Ascending aorta (tissue), 2 donors: ENCODE results near the gene NTM. TPM values are rescaled to one million over a fixed set of nuclear protein-coding genes. Genes with fewer than 3 reads are reported as not detected.

Source experiments
- DNase-seq, 2 donors: peaks; one replicate each; pipeline ENCODE4 v3.0.0-alpha.2; 2019; ENCODE audit warnings: low spot score in 2 of 2
- H3K27ac ChIP-seq, 2 donors: fragments of 200-600 bp; sonication (generic); one replicate each; pipeline ENCODE4 v1.5.1; 2016 to 2017; ENCODE audit warnings: mild to moderate bottlenecking in 1 of 2
- H3K27me3 ChIP-seq: fragments of 200-600 bp; sonication (generic); one replicate; pipeline ENCODE4 v1.5.1; 2017
- H3K36me3 ChIP-seq, 2 donors: fragments of 200-600 bp; sonication (generic); one replicate each; pipeline ENCODE4 v1.5.1; 2016
- H3K4me1 ChIP-seq, 2 donors: fragments of 200-600 bp; sonication (generic); one replicate each; pipeline ENCODE4 v1.5.1; 2016 to 2017; ENCODE audit warnings: mild to moderate bottlenecking in 1 of 2
- H3K4me3 ChIP-seq, 2 donors: fragments of 200-600 bp; sonication (generic); one replicate each; pipeline ENCODE4 v1.5.1; 2016 to 2017; ENCODE audit warnings: mild to moderate bottlenecking in 1 of 2
- H3K9me3 ChIP-seq, 2 donors: fragments of 200-600 bp; sonication (generic); one replicate each; pipeline ENCODE4 v1.5.1; 2016
- CTCF ChIP-seq, 3 experiments: fragments of 200-600 bp in 2 of 3; fragments of 450-650 bp in 1 of 3; sonication (generic) in 2 of 3; IDR thresholded peaks; one replicate each; pipeline ENCODE4 v1.5.1; 2016 to 2019; ENCODE audit warnings: antibody characterized with exemption in 3 of 3, mild to moderate bottlenecking in 1 of 3, moderate library complexity in 1 of 3
- intact Hi-C: fragments of 100-400 bp; cut with DNase I; formaldehyde crosslinking; loops from one replicate; pipeline ENCODE4 v1.15.1; 2023
- total RNA-seq: library from RNA; depleted of rRNA; stranded (reverse); fragments of >200 nt; gene quantifications from one replicate; pipeline ENCODE4 v1.1.0, GENCODE V29; 2016

The NTM gene
- total RNA-seq, 1 donor from 2014 or later, result not detected

GRCh38 chr11:131616481-131617140 lies 246.2 kb downstream of the NTM start:
- Histone ChIP-seq H3K27me3 (no peaks in the 10 kb centered on the region), H3K9me3 (no peaks in the 10 kb centered on the region), H3K27ac (no peak overlapping the region), H3K4me3 (no peak overlapping the region), H3K36me3 (no peaks in the 10 kb centered on the region), H3K4me1 (no peaks in the 10 kb centered on the region)
- no peak for DNase-seq
- no peak for TF ChIP-seq CTCF (IDR thresholded peaks at IDR 0.05)
- intact Hi-C loops, result no loop called here

GRCh38 chr11:131618201-131618600 lies 247.8 kb downstream of the NTM start:
- Histone ChIP-seq H3K4me1 (no peaks in the 10 kb centered on the region), H3K27me3 (no peaks in the 10 kb centered on the region), H3K9me3 (no peaks in the 10 kb centered on the region), H3K4me3 (no peak overlapping the region), H3K27ac (no peak overlapping the region), H3K36me3 (no peaks in the 10 kb centered on the region)
- intact Hi-C loops, result no loop called here
- no peak for DNase-seq
- no peak for TF ChIP-seq CTCF (IDR thresholded peaks at IDR 0.05)

GRCh38 chr11:131622193-131622592 lies 251.8 kb downstream of the NTM start:
- no peaks in the 10 kb centered on the region for H3K27me3 ChIP-seq
- intact Hi-C loops, result no loop called here
- TF ChIP-seq CTCF (IDR thresholded peaks at IDR 0.05), result no peak
- no peaks in the 10 kb centered on the region for H3K9me3 ChIP-seq
- no peaks in the 10 kb centered on the region for H3K4me1 ChIP-seq
- no peak overlapping the region for H3K27ac ChIP-seq
- no peak overlapping the region for H3K4me3 ChIP-seq
- H3K36me3 ChIP-seq, result no peaks in the 10 kb centered on the region
- DNase-seq, result no peak

- no peak for TF ChIP-seq CTCF (IDR thresholded peaks at IDR 0.05)
- Histone ChIP-seq H3K36me3 (no peaks in the 10 kb centered on the region), H3K4me3 (no peak overlapping the region), H3K27ac (no peak overlapping the region), H3K27me3 (no peaks in the 10 kb centered on the region), H3K4me1 (no peaks in the 10 kb centered on the region), H3K9me3 (no peaks in the 10 kb centered on the region)
- intact Hi-C loops, result no loop called here
- DNase-seq, result no peak
These were observed 254.1 kb downstream of the NTM start for GRCh38 chr11:131624531-131624930.

- no peak for DNase-seq
- no peaks in the 10 kb centered on the region for H3K27me3 ChIP-seq
- no peak for TF ChIP-seq CTCF (IDR thresholded peaks at IDR 0.05)
- H3K36me3 ChIP-seq, result no peaks in the 10 kb centered on the region
- H3K4me1 ChIP-seq, result no peaks in the 10 kb centered on the region
- no peak overlapping the region for H3K27ac ChIP-seq
- H3K4me3 ChIP-seq, result no peak overlapping the region
- H3K9me3 ChIP-seq, result no peaks in the 10 kb centered on the region
- intact Hi-C loops, result no loop called here
These were observed 256.4 kb downstream of the NTM start for GRCh38 chr11:131626788-131627187.

GRCh38 chr11:131628739-131629138 lies 258.3 kb downstream of the NTM start:
- Histone ChIP-seq H3K27me3 (no peaks in the 10 kb centered on the region), H3K27ac (no peak overlapping the region), H3K4me1 (no peaks in the 10 kb centered on the region), H3K9me3 (no peaks in the 10 kb centered on the region), H3K36me3 (no peaks in the 10 kb centered on the region), H3K4me3 (no peak overlapping the region)
- no peak for TF ChIP-seq CTCF (IDR thresholded peaks at IDR 0.05)
- DNase-seq, result no peak
- intact Hi-C loops, result no loop called here
